ENCODE measurements around the gene JADE1.

JADE1 gene

DNA sequence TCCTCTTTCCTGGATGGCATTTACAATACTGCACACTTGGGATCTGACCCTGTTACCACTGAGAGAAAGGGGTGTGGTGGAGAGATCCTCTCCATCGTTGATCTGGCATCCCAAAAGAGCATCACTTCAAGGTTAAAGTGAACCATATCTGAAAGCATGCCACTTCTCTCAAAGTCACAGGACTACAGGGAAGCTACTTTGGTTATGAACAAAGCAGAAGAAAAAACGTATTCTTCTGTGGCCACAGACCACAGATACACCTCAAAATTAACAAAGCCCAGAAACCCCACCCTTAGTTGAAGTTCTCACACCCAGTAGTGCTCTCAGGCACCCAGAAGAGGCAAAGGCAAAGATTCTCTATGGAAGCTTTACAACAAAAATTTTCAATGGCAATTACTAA is 108.3 kb downstream of the JADE1 start:
- H3K4me3 Mint-ChIP-seq: no peak overlapping the region

DNA sequence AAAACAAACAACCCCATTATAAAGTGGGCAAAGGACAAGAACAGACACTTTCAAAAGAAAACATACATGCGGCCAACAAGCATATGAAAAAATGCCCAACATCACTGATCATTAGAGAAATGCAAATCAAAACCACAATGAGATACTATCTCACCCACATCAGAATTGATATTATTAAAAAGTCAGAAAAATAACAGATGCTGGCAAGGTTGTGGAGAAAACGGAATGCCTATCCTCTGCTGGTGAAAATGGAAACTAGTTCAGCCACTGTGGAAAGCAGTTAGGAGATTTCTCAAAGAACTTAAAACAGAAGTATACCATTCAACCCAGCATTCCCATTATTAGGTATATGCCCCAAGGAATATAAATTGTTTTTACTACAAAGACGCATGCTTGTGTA is 112.5 kb downstream of the JADE1 start:
- Mint-ChIP-seq H3K4me1 (no peaks in the 10 kb centered on the region), H3K27me3 (ENCODE audit: low read depth, poor library complexity) (no peaks in the 10 kb centered on the region), H3K27ac (no peak overlapping the region), H3K36me3 (ENCODE audit: low read depth) (peaks cover 39% of the 10 kb centered on the region), H3K4me3 (no peak overlapping the region), H3K9me3 (peaks cover 14% of the 10 kb centered on the region)
- TF ChIP-seq, protein P1, sequence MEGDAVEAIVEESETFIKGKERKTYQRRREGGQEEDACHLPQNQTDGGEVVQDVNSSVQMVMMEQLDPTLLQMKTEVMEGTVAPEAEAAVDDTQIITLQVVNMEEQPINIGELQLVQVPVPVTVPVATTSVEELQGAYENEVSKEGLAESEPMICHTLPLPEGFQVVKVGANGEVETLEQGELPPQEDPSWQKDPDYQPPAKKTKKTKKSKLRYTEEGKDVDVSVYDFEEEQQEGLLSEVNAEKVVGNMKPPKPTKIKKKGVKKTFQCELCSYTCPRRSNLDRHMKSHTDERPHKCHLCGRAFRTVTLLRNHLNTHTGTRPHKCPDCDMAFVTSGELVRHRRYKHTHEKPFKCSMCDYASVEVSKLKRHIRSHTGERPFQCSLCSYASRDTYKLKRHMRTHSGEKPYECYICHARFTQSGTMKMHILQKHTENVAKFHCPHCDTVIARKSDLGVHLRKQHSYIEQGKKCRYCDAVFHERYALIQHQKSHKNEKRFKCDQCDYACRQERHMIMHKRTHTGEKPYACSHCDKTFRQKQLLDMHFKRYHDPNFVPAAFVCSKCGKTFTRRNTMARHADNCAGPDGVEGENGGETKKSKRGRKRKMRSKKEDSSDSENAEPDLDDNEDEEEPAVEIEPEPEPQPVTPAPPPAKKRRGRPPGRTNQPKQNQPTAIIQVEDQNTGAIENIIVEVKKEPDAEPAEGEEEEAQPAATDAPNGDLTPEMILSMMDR (IDR thresholded peaks at IDR 0.05): no peak
- DNase-seq: no peak

More for the DNA sequence above, 108.3 kb downstream of the JADE1 start:
- H3K4me1 Mint-ChIP-seq: no peaks in the 10 kb centered on the region
- no peak for DNase-seq
- peaks cover 10% of the 10 kb centered on the region for H3K9me3 Mint-ChIP-seq
- no peaks in the 10 kb centered on the region for H3K27me3 Mint-ChIP-seq (ENCODE audit: low read depth, poor library complexity)
- no peak overlapping the region for H3K27ac Mint-ChIP-seq
- TF ChIP-seq, protein P1 (IDR thresholded peaks at IDR 0.05): no peak
- peaks cover 16% of the 10 kb centered on the region for H3K36me3 Mint-ChIP-seq (ENCODE audit: low read depth)
